Uterus (tissue), 2 donors: ENCODE data around the gene FBXW8.

ENCODE experiments used
- CTCF ChIP-seq, 4 experiments: fragments of 200-600 bp in 2 of 4; fragments of 450-650 bp in 2 of 4; sonication (generic) in 2 of 4; IDR thresholded peaks; one replicate each; pipeline ENCODE4 v1.5.1; 2016 to 2019; ENCODE audit warnings: antibody characterized with exemption in 4 of 4, mild to moderate bottlenecking in 2 of 4, moderate library complexity in 1 of 4
- POLR2A ChIP-seq, 2 donors: fragments of 450-650 bp; IDR thresholded peaks; one replicate each; pipeline ENCODE4 v1.6.1; 2016; ENCODE audit warnings: antibody characterized with exemption in 2 of 2, mild to moderate bottlenecking in 1 of 2, moderate library complexity in 1 of 2

GRCh38 chr12:117032593-117033381 lies 122.0 kb downstream of the FBXW8 start:
- TF ChIP-seq CTCF (IDR thresholded peaks at IDR 0.05) (no peak), POLR2A (IDR thresholded peaks at IDR 0.05) (no peak)
